Fibroblast of the aortic adventitia (primary cell): Measurements from ENCODE around the gene EML3. TPM values are rescaled to one million over a fixed set of nuclear protein-coding genes. Genes with fewer than 3 reads are reported as not detected.
A peak's percentile ranks its signal among the peaks of the same experiment; 100 is the strongest.

Experiments used
- DNase-seq: peaks from one replicate; pipeline ENCODE4 v3.0.0-alpha.2; 2010; ENCODE audit warnings: low read depth
- H3K4me3 ChIP-seq: 2 replicates; pipeline ENCODE4 v1.5.1; 2011; ENCODE audit warnings: low read depth, mild to moderate bottlenecking, control low read depth, low read length, moderate library complexity
- total RNA-seq: library from RNA; depleted of rRNA; stranded (reverse); fragments of >200 nt; gene quantifications from 2 replicates; pipeline ENCODE4 v1.2.3, GENCODE V29; 2012; ENCODE audit warnings: low replicate concordance
- TF ChIP-seq, protein P1 (sequence below): IDR thresholded peaks from 2 replicates; pipeline ENCODE4 v1.5.1; 2011; ENCODE audit warnings: mild to moderate bottlenecking, low read length, control low read depth, inconsistent platforms; ENCODE audit not compliant: insufficient read depth

Gene EML3
- total RNA-seq, 1 donor = 22.3 TPM

DNA sequence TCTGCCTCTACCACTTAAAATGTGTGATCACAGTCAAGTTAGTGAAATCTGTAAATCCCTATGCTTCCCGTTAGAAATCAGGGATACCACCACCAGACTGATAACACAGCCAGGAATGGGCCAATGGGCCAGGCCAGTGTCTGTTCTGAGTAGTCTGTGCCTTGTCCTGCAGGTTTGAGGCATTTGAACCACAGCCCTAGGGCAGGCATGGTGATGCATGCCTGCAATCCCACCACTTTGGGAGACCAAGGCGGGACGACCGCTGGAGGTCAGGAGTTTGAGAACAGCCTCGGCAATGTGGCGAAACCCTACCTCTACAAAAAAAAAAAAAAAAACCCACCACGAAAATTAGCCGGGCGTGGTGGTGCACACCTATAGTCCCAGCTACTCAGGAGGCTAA is 53.9 kb downstream of the EML3 start:
- TF ChIP-seq, protein P1, sequence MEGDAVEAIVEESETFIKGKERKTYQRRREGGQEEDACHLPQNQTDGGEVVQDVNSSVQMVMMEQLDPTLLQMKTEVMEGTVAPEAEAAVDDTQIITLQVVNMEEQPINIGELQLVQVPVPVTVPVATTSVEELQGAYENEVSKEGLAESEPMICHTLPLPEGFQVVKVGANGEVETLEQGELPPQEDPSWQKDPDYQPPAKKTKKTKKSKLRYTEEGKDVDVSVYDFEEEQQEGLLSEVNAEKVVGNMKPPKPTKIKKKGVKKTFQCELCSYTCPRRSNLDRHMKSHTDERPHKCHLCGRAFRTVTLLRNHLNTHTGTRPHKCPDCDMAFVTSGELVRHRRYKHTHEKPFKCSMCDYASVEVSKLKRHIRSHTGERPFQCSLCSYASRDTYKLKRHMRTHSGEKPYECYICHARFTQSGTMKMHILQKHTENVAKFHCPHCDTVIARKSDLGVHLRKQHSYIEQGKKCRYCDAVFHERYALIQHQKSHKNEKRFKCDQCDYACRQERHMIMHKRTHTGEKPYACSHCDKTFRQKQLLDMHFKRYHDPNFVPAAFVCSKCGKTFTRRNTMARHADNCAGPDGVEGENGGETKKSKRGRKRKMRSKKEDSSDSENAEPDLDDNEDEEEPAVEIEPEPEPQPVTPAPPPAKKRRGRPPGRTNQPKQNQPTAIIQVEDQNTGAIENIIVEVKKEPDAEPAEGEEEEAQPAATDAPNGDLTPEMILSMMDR = no peak
- no peak for DNase-seq
- no peak overlapping the region for H3K4me3 ChIP-seq

DNA sequence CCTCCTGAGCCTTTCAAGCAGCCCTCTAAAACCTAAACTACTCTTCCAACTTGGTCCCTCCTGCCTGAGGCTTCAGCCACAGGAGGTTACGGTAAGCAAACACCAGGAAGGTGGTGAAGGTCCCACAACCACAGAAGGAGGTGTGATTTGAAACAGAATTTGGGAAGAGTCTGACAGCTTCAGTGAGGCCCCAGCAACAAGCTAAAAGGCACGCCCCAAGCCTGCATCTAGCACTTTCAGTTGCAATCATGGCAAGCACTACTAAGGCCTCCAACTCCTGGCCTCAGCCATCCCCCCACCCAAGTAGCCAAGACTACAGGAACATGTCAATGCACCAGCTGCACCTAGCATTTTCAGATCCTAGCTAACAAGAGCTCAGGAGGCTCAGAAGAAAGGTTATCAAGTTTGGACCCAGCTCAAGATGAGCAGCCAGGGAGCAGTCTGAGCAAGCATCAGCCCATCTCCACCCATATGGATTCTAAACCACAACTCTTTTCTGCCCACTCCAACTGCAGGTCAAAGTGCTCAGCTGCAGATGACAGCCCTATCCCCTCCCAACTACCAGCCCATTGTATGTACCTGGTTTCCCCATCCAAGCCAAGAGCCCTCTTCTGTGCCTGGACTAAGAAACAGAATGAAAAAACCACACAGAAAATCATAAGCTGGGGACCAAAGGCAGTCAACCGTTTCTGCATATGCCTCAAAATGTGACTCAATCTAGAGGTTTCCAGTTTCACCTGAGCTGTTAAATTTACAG is 55.5 kb downstream of the EML3 start:
- DNase-seq = peak; percentile 49
- H3K4me3 ChIP-seq = peak overlapping the region; percentile 22
- TF ChIP-seq, protein P1 = no peak

DNA sequence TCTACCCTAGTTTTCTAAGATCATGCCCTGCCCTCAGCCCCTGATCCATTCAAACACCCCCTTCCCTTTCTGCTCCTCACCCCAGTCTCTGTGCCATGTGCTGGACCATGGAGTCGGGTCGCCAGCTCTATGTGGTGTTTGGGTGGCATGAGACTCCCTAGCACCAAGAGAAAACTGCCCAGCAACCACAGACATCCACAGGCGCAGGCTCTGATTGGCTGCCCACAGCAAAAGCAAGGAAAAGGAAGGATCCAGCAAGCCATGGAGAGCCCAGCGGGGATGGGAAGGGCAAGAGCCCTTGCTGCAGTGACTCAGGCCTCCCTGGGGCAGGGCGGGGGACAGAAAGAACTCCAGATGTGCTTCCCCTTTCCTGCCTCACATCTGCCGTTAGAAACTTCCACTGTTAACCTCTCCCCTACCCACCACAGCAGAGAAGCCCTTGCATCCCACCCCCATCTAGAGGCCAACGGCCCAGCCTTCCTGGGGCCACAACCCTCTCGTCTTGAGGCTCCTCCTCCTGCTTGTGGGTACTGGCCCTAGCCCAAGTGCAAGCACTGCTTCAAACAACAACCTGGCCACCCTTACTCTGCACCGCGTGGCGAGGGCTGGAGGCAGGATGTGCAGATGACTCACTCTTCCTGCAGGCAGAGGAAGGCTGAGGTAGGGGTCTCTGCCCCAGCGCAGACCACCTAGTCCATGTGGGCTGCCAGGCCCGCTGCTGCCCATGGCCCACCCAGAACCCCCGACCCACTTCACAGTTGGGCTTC is 56.3 kb downstream of the EML3 start:
- TF ChIP-seq, protein P1 = no peak
- peak; percentile 95 for DNase-seq
- H3K4me3 ChIP-seq = peak overlapping the region; percentile 48

DNA sequence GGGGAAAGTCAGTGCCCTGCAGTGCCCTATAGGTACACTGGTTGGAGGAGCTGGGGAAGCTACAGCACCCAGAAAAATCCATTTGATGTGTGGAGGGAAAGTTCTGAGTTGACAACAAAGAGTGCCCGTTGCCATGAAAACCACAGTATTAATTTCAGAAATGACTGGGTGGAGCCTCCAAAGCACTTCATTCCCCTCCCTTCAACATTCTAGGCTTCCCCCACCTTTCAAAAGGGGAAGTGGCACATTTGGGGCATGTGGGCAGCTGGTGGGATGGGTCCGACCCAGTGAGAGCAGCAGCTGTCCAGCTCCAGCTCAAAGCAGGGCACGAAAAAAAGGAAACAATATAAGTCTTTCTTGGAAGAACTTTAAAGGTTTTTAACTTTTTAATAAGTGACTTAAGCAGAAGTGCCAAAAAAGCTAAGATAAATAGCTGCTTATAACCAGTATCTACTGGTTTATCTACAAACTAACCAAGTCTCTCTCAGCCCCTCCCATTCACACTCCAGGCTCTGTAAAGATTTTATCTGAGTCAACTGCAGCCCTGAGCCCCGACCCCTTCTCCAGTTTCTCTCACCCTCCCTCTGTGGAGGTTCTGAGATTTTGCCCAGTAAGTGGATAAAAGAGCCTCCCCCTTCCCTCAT is 57.0 kb downstream of the EML3 start:
- TF ChIP-seq, protein P1 = no peak
- peak overlapping the region; percentile 48 for H3K4me3 ChIP-seq
- peak; percentile 62 for DNase-seq

DNA sequence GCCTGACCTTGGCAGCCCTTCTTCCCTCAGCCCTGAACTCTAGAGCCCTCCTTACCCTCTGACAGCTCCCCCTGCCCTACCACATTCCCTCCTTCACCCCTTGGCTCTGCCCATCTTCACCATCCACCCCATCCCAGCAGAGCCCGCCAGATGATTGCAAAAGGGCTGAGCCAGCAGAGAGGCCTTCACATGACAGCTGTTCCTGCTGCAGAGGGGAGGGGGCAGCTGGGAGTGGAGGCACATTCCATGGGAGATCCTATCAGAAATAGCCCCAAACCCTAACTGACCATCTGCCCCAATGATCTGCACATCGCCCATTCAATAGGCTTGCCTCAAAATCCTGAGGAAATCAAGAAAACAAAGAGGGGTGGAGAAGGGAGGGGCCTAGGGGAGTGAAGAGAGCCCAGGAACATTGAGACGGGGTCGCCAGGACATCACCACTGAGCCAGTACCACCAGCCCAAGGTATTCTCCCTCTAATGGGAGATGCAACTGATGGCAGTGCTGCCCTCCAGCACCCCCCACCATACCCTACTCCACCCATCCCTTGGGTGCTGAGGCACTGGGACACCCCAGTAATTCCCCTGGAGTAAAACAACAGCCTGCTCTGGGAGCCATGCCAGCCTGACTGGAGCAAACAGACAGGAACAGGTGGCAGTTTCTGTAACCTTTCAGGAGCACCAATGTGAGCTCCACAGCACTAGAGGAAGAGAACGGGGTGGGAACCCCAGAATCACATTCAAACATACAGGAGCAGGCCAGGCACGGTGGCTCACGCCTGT is 58.0 kb downstream of the EML3 start:
- DNase-seq = no peak
- peak overlapping the region; percentile 13 for H3K4me3 ChIP-seq
- TF ChIP-seq, protein P1 = no peak

DNA sequence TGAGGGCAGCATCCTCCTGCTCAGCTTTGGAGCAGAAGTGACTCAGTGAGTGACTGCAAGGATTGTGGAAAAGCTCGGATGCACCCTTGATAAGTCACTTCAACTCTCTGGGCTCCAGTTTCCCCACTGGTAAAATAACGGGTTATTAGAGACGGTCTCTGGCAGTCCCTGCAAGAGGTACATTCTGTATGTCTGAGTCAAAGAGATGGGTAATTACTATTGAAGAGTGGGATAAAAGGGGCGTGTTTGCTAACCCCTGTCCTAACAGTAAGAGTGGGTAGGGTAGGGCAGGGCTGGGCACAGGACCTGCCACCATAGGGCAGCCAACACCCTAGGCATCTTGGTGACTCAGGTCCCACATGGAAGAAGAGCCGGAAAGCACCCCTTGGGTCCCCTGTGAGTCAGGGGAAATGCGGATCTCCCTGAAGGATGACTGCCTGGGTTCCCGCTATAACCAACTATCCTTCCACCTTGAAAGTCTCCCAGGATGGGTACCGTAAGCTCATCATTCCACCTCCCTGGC is 58.7 kb downstream of the EML3 start:
- DNase-seq = peak; percentile 78
- peak overlapping the region; percentile 32 for H3K4me3 ChIP-seq
- TF ChIP-seq, protein P1 = no peak
